GM12801 (cell line): ENCODE results near the gene TMEM88.

Experiments
- TF ChIP-seq, protein P1 (sequence below): IDR thresholded peaks from one replicate; pipeline ENCODE4 v1.5.1; 2011; ENCODE audit warnings: control low read depth; ENCODE audit not compliant: insufficient read length; ENCODE audit errors: extremely low read depth

Gene TMEM88

GRCh38 chr17:7825206-7825990 lies 29.5 kb upstream of the TMEM88 start:
- TF ChIP-seq, protein P1, sequence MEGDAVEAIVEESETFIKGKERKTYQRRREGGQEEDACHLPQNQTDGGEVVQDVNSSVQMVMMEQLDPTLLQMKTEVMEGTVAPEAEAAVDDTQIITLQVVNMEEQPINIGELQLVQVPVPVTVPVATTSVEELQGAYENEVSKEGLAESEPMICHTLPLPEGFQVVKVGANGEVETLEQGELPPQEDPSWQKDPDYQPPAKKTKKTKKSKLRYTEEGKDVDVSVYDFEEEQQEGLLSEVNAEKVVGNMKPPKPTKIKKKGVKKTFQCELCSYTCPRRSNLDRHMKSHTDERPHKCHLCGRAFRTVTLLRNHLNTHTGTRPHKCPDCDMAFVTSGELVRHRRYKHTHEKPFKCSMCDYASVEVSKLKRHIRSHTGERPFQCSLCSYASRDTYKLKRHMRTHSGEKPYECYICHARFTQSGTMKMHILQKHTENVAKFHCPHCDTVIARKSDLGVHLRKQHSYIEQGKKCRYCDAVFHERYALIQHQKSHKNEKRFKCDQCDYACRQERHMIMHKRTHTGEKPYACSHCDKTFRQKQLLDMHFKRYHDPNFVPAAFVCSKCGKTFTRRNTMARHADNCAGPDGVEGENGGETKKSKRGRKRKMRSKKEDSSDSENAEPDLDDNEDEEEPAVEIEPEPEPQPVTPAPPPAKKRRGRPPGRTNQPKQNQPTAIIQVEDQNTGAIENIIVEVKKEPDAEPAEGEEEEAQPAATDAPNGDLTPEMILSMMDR = no peak

- TF ChIP-seq, protein P1 = no peak
These were observed 24.2 kb upstream of the TMEM88 start for GRCh38 chr17:7830616-7831015.

GRCh38 chr17:7831233-7831632 lies 23.6 kb upstream of the TMEM88 start:
- TF ChIP-seq, protein P1 = no peak

GRCh38 chr17:7832431-7832830 lies 22.4 kb upstream of the TMEM88 start:
- TF ChIP-seq, protein P1 = no peak

DNA sequence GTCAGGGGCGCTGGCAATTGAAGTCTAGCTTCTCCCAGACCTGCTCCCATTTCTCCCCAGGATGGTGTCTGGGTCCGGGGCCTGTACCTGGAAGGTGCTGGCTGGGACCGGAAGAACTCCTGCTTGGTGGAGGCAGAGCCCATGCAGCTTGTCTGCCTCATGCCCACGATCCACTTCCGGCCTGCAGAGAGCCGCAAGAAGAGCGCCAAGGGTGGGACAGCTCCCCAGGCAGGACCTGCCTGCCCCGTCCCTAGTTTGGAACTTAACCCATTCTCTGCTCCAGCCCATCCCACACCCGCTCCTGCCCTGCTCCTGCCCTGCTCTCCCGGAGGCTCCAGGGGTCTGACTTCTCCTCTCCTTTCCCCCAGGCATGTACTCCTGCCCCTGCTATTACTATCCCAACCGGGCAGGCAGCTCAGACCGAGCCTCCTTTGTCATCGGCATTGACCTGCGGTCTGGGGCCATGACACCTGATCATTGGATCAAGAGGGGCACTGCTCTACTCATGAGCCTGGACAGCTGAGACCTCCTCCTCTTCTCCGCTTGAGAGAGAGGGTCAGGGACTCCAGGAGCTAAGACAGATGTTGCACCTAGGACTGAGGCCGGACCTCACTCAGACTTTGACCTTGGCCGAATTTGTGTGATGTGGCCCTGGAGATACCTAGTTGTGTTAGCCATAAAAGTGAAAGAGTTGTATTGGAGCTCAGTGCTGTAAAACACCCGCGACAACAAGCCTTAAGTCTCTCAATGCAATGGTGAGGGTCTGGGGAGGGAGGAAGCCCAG lies 21.7 kb upstream of the TMEM88 start:
- TF ChIP-seq, protein P1 = no peak

- TF ChIP-seq, protein P1 = no peak
These were observed 20.9 kb upstream of the TMEM88 start, which contains the start of gene KDM6B for GRCh38 chr17:7833795-7834541. Gene KDM6B (plus strand): TSS chr17:7834217. CDS start chr17:7845555, 11,338 bp downstream.

DNA sequence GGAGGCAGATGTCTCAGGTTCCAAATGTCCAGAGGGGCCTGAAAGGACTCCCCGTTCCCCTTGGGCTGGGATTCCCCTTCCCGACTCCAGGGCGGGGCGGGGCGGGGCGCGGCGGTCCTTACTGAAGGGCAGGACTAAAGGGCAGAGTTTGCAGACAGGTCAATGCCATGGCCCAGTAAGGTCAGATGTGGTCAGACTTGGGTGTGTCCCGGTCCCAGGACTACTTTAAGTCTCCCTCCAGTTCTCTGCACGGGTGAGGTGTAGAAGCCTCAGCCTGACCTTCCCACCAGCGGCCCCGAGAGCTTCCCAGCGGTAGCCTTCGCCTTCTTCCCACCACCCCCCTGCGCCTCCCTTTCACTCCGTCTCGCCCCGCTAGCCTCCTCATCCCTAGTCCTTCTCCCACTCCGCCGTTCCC lies 20.3 kb upstream of the TMEM88 start:
- TF ChIP-seq, protein P1 = no peak
